ENCODE data around the gene AMN1. TPM values are rescaled to one million over a fixed set of nuclear protein-coding genes. Genes with fewer than 3 reads are reported as not detected.

Gene AMN1
- total RNA-seq, 1 experiment from 2014 or later = 26.9 TPM

- no peak overlapping the region for H3K4me2 ChIP-seq (ENCODE audit: low read length)
- H3K27me3 ChIP-seq (ENCODE audit: insufficient read depth, low read length) = no peaks in the 10 kb centered on the region
- no peak for DNase-seq (ENCODE audit: low read depth, low spot score)
- H3K79me2 ChIP-seq (ENCODE audit: insufficient read depth, low read length) = no peaks in the 10 kb centered on the region
- no TSS peak for BruUV-seq (replicated peaks)
- peaks cover 40 to 53% of the 10 kb centered on the region in 2 experiments for H3K4me1 ChIP-seq (ENCODE audit: control insufficient read depth in 1 of 2, insufficient read depth in 2 of 2, low read length in 2 of 2)
- no peak overlapping the region for H3K4me3 ChIP-seq (replicated peaks in 1 of 2; ENCODE audit: low read depth in 1 of 2, low read length in 2 of 2)
- intact Hi-C loops (cut with micrococcal nuclease) = no loop called here
- TF ChIP-seq POLR2A (IDR thresholded peaks at IDR 0.05; ENCODE audit: borderline replicate concordance, extremely low read depth, insufficient read depth, insufficient read length) (no peak), MAX (IDR thresholded peaks at IDR 0.05) (no peak), FOSL1 (IDR thresholded peaks at IDR 0.05; ENCODE audit: low read depth) (no peak), ZBTB33 (IDR thresholded peaks at IDR 0.05; ENCODE audit: extremely low read depth, insufficient replicate concordance, low read length) (no peak), ZFX (IDR thresholded peaks at IDR 0.05) (no peak; the same call in 1 of the 2 replicates), EGR1 (IDR thresholded peaks at IDR 0.05; ENCODE audit: low read depth) (no peak), REST (IDR thresholded peaks at IDR 0.05; ENCODE audit: low read depth) (no peak), SRF (IDR thresholded peaks at IDR 0.05; ENCODE audit: low read depth) (no peak), CTCF (IDR thresholded peaks at IDR 0.05 in 2 of 3, conservative IDR thresholded peaks at IDR 0.05 in 1 of 3; ENCODE audit: borderline replicate concordance in 1 of 3, insufficient read depth in 1 of 3, low read depth in 2 of 3, low read length in 2 of 3) (no peak), ATF3 (IDR thresholded peaks at IDR 0.05) (no peak), YY1 (IDR thresholded peaks at IDR 0.05; ENCODE audit: extremely low read depth, insufficient replicate concordance, low read depth, low read length) (no peak), ELF1 (IDR thresholded peaks at IDR 0.05; ENCODE audit: borderline replicate concordance, low read depth) (no peak)
- H3K9me3 ChIP-seq (ENCODE audit: control insufficient read depth in 1 of 2, insufficient read depth in 1 of 2, low read depth in 1 of 2, low read length in 2 of 2) = no peaks in the 10 kb centered on the region
- ATAC-seq = no peak
- H3K9me2 ChIP-seq (ENCODE audit: insufficient read depth) = no peaks in the 10 kb centered on the region
- H2AFZ ChIP-seq (ENCODE audit: low read depth, low read length, poor library complexity, severe bottlenecking) = peak overlapping the region; percentile 72
- POLR2A ChIA-PET = interaction anchor here (1.1 to 1.2 kb wide), 2 partner anchors 25 to 27 kb away, joined by 3 to 4 read pairs; no protein-coding TSS in a partner anchor
- no peaks in the 10 kb centered on the region for H3K36me3 ChIP-seq (ENCODE audit: control insufficient read depth in 1 of 2, insufficient read depth in 2 of 2, low read length in 2 of 2)
- CTCF ChIA-PET = no interaction called here
- 0 out of 2 replicates have a peak overlapping the region, but pooled peaks have one; percentile 1 for H3K27ac ChIP-seq (ENCODE audit: low read depth, low read length)
- no peak overlapping the region for H3K9ac ChIP-seq (ENCODE audit: low read length)
- H4K20me1 ChIP-seq (ENCODE audit: insufficient read depth) = no peaks in the 10 kb centered on the region
- RAD21 ChIA-PET (ENCODE audit: low non-redundant PET in 1 of 2, low total read pairs in 2 of 2, uncharacterized antibody in 2 of 2, unreplicated experiment in 2 of 2) = no interaction called here
These were observed 31.0 kb upstream of the AMN1 start for GRCh38 chr12:31759632-31760459.
